Astrocyte (in vitro differentiated cells and primary cell): ENCODE data around the gene TRDN.

ENCODE experiments used
- CTCF ChIP-seq: IDR thresholded peaks from 2 replicates; pipeline ENCODE4 v1.5.1; 2011; ENCODE audit warnings: low read depth, mild to moderate bottlenecking, inconsistent platforms, low read length, moderate library complexity; ENCODE audit not compliant: insufficient read depth
- EZH2 ChIP-seq: IDR thresholded peaks from 2 replicates; pipeline ENCODE4 v1.6.1; 2012; ENCODE audit warnings: mild to moderate bottlenecking, low read length, inconsistent platforms; ENCODE audit not compliant: insufficient read depth

- TF ChIP-seq CTCF (no peak), EZH2 (no peak)
These were observed 197.4 kb downstream of the TRDN start for GRCh38 chr6:123439371-123439770.
